Measurements from ENCODE around the gene CBR3.

The CBR3 gene

DNA sequence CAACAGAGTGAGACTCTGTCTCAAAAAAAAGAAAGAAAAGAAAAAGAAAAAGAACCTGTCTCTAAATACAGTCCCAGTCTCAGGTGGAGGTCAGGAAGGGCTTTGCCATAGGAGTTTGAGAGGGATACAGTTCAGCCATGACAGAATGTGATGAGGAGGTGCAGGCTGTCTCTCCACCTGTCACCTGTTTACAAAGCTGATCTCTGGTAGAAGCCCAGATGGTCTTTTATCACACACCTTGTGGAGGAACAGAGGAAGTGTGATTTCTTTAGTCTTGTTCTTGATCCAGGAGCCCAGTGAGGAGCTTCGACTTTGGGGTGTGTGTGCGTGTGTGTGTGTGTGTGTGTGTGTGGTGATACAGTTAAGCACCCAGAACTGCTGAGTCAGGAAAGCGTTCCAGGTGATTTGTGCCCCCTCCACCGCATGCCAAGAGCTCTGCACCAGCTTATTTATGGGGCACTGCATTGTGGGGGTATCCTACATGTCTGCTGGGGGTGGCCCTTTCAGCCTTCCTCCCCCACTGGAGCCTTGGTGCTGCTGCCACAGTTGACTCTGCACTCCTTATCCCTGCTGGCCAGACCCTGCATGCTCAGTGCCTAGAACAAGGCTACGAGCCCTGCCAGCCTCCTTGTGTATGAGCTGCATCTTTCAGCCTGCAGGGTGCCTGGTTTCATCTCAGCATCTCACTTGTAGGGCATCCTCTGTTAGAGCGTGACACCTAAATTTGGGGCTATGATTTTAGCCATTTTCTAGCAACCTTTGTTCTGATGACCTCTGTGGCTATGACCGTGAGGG, 41.1 kb downstream of the CBR3 start:
- FAIRE-seq (no peak), DNase-seq (ENCODE audit: insufficient read length, low spot score) (no peak)
- no peak for TF ChIP-seq PAX5 (IDR thresholded peaks at IDR 0.05; ENCODE audit: insufficient read depth, low read length, severe bottlenecking)
- TF ChIP-seq SPI1 (IDR thresholded peaks at IDR 0.05; ENCODE audit: low read depth, low read length) = no peak
- TF ChIP-seq POLR2AphosphoS5 (IDR thresholded peaks at IDR 0.05; ENCODE audit: low read depth, low read length) = no peak
- no peak for TF ChIP-seq TAF1 (IDR thresholded peaks at IDR 0.05; ENCODE audit: low read depth, low read length)
- TF ChIP-seq POU2F2 (IDR thresholded peaks at IDR 0.05; ENCODE audit: low read depth, low read length) = no peak
- no peak for TF ChIP-seq POLR2A (IDR thresholded peaks at IDR 0.05; ENCODE audit: low read depth, low read length)

DNA sequence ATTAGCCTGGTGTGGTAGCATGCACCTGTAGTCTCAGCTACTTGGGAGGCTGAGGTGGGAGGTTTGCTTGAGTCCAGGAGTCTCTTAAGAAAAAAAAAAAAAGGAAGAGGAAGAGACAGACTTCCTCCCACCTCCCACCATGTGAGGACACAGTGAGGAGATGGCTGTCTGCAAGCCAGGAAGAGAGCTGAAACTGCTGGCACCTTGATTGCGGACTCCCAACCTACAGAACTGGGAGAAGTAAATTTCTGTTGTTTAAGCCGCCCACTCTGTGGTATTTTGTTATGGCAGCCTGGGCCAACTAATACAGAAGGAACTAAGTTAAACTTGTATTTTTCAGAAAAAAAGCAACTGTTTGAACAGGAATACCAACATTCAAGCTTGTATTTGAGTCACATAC, 43.5 kb downstream of the CBR3 start:
- no peak for TF ChIP-seq POLR2AphosphoS5 (IDR thresholded peaks at IDR 0.05; ENCODE audit: low read depth, low read length)
- TF ChIP-seq POLR2A (IDR thresholded peaks at IDR 0.05; ENCODE audit: low read depth, low read length) = no peak
- TF ChIP-seq TAF1 (IDR thresholded peaks at IDR 0.05; ENCODE audit: low read depth, low read length) = no peak
- TF ChIP-seq POU2F2 (IDR thresholded peaks at IDR 0.05; ENCODE audit: low read depth, low read length) = no peak
- TF ChIP-seq PAX5 (IDR thresholded peaks at IDR 0.05; ENCODE audit: insufficient read depth, low read length, severe bottlenecking) = no peak
- DNase-seq (ENCODE audit: insufficient read length, low spot score) (no peak), FAIRE-seq (no peak)

DNA sequence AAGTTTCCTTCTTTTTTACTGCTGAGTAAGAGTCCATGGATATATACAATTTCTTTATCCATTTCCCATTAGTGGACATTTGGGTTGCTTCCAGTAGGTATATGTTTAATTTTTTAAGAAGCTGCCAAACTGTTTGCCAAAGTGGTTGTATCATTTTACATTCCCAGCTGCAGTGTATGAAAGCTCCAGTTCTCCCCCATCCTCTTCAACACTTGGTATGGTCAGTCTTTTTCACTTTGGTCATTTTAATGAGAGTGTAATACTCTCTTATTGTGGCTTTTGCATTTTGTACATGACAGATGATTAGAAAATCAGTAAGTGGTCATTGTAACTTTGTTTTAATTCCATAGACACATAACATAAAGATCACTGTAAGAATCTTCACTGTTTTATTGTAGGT, 44.3 kb downstream of the CBR3 start:
- no peak for FAIRE-seq
- TF ChIP-seq POLR2A (IDR thresholded peaks at IDR 0.05; ENCODE audit: low read depth, low read length) = no peak
- TF ChIP-seq PAX5 (IDR thresholded peaks at IDR 0.05; ENCODE audit: insufficient read depth, low read length, severe bottlenecking) = no peak
- DNase-seq (ENCODE audit: insufficient read length, low spot score) = no peak

DNA sequence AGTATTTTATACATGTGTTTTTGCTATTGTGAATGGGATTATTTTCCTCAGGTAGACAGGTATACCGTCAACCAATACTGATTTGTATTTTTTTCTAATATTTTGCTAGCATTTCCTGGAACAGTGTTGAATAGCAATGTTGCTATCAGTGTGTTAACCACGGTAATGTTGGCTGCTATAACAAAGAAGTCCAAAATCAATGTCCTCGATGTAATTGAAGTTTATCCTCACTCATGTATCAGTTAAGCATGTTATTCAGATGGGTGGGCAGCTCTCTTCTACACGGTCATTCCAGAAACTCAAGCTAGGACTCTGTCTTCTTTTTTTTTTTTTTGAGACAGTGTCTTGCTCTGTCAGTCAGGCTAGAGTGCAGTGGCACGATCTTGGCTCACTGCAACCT, 46.1 kb downstream of the CBR3 start:
- FAIRE-seq = no peak
- TF ChIP-seq TAF1 (IDR thresholded peaks at IDR 0.05; ENCODE audit: low read depth, low read length) (no peak), POLR2A (IDR thresholded peaks at IDR 0.05; ENCODE audit: low read depth, low read length) (no peak), SPI1 (IDR thresholded peaks at IDR 0.05; ENCODE audit: low read depth, low read length) (no peak), POU2F2 (IDR thresholded peaks at IDR 0.05; ENCODE audit: low read depth, low read length) (no peak), POLR2AphosphoS5 (IDR thresholded peaks at IDR 0.05; ENCODE audit: low read depth, low read length) (no peak), PAX5 (IDR thresholded peaks at IDR 0.05; ENCODE audit: insufficient read depth, low read length, severe bottlenecking) (no peak)
- DNase-seq (ENCODE audit: insufficient read length, low spot score) = no peak

DNA sequence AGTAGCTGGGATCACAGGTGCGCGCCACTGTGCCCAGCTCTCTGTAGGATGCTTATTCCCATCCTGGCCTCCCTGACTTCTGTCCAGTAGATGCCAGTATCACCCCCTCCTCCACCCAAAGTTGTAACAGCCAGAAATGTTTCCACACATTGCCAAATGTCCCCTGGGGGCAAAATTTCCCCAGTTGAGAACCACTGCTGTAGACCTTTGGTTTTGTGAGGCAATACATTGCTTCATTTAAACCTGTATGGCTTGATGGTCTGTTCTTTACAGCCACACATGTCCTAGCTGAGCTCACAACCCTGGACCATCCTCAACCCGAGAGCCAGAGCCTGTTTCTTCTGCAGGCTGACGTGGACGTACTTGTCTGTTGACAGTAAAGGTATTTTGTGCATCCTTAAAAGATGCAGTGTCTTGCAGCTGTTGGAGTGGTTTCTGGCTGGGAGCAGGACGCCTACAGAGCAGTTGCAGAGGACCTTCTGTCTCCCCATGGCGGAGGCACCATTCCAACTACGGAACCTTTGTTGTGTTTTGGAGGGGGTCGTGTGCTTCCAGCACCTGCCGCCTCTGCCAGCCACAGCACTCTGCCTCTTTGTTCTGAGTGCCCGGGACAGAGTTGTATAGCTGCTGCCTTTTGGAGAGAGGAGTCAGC, 48.4 kb downstream of the CBR3 start:
- DNase-seq (ENCODE audit: insufficient read length, low spot score) (no peak), FAIRE-seq (no peak)
- no peak for TF ChIP-seq POU2F2 (IDR thresholded peaks at IDR 0.05; ENCODE audit: low read depth, low read length)
- TF ChIP-seq PAX5 (IDR thresholded peaks at IDR 0.05; ENCODE audit: insufficient read depth, low read length, severe bottlenecking) = no peak
- no peak for TF ChIP-seq TAF1 (IDR thresholded peaks at IDR 0.05; ENCODE audit: low read depth, low read length)
- TF ChIP-seq POLR2AphosphoS5 (IDR thresholded peaks at IDR 0.05; ENCODE audit: low read depth, low read length) = no peak
- TF ChIP-seq SPI1 (IDR thresholded peaks at IDR 0.05; ENCODE audit: low read depth, low read length) = no peak
- no peak for TF ChIP-seq POLR2A (IDR thresholded peaks at IDR 0.05; ENCODE audit: low read depth, low read length)

DNA sequence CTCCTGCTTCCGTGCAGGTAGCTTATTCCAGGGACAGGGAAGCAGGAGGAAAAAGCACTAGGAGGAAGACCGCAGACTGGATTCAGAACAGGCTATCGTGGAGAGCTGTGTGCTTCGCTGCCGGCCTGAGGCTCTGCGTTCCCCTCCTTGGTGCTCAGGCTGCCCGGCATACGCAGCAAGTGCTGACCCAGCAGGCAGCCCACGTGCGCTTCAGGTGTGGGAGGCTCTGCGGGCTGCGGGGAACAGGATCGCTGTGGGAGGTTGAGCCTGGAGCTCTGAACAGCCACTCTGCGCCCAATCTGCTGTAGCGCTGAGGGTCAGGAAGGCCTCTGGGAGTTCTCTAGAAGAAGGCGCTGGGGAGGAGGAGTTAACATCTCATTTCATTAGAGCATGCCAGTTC, 49.7 kb downstream of the CBR3 start:
- FAIRE-seq (no peak), DNase-seq (ENCODE audit: insufficient read length, low spot score) (no peak)
- no peak for TF ChIP-seq SPI1 (IDR thresholded peaks at IDR 0.05; ENCODE audit: low read depth, low read length)
- no peak for TF ChIP-seq POU2F2 (IDR thresholded peaks at IDR 0.05; ENCODE audit: low read depth, low read length)
- no peak for TF ChIP-seq POLR2A (IDR thresholded peaks at IDR 0.05; ENCODE audit: low read depth, low read length)
- no peak for TF ChIP-seq POLR2AphosphoS5 (IDR thresholded peaks at IDR 0.05; ENCODE audit: low read depth, low read length)
- no peak for TF ChIP-seq TAF1 (IDR thresholded peaks at IDR 0.05; ENCODE audit: low read depth, low read length)
- no peak for TF ChIP-seq PAX5 (IDR thresholded peaks at IDR 0.05; ENCODE audit: insufficient read depth, low read length, severe bottlenecking)

DNA sequence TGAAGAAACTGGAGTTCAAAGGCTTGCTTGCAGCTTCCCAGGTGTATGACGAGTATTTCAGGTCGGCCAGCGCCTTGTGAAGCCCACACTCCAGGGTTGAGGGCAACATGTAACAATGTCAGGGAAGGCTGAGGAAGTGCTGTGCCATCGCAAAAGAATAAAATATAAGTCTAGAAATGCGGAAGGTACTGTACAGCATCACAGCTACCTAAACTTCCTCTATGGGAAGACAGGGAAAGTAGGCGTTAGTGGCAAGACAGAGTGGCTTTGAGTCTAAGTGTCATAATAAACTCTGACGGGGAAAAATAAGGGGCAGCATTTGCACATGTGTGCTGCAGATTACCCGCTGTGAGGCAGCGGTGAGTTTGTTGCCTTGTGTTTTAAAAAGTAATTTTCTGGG, 50.6 kb downstream of the CBR3 start:
- DNase-seq (ENCODE audit: insufficient read length, low spot score) = no peak
- FAIRE-seq = no peak
- no peak for TF ChIP-seq TAF1 (IDR thresholded peaks at IDR 0.05; ENCODE audit: low read depth, low read length)
- TF ChIP-seq POU2F2 (IDR thresholded peaks at IDR 0.05; ENCODE audit: low read depth, low read length) = no peak
- TF ChIP-seq SPI1 (IDR thresholded peaks at IDR 0.05; ENCODE audit: low read depth, low read length) = no peak
- no peak for TF ChIP-seq POLR2A (IDR thresholded peaks at IDR 0.05; ENCODE audit: low read depth, low read length)
- no peak for TF ChIP-seq PAX5 (IDR thresholded peaks at IDR 0.05; ENCODE audit: insufficient read depth, low read length, severe bottlenecking)
- no peak for TF ChIP-seq POLR2AphosphoS5 (IDR thresholded peaks at IDR 0.05; ENCODE audit: low read depth, low read length)

DNA sequence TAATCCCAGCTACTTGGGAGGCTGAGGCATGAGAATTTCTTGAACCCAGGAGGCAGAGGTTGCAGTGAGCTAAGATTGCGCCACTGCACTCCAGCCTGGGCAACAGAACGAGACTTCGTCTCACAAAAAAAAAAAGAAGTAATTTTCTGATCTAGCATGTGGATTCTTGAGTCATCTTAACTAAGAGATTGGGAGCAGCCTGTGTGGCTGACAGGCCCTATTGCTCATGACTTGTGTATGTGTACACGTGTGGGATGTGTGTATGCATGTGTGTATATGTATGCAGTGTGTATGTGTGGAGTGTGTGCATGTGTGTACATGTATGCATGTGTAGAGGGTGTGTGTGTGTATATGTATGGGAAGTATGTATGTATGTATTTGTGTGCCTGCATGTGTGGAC, 51.2 kb downstream of the CBR3 start:
- DNase-seq (ENCODE audit: insufficient read length, low spot score) (no peak), FAIRE-seq (peak; percentile 20)
- no peak for TF ChIP-seq POLR2AphosphoS5 (IDR thresholded peaks at IDR 0.05; ENCODE audit: low read depth, low read length)
- TF ChIP-seq SPI1 (IDR thresholded peaks at IDR 0.05; ENCODE audit: low read depth, low read length) = no peak
- no peak for TF ChIP-seq POLR2A (IDR thresholded peaks at IDR 0.05; ENCODE audit: low read depth, low read length)
- no peak for TF ChIP-seq PAX5 (IDR thresholded peaks at IDR 0.05; ENCODE audit: insufficient read depth, low read length, severe bottlenecking)
- TF ChIP-seq POU2F2 (IDR thresholded peaks at IDR 0.05; ENCODE audit: low read depth, low read length) = no peak
- TF ChIP-seq TAF1 (IDR thresholded peaks at IDR 0.05; ENCODE audit: low read depth, low read length) = no peak

DNA sequence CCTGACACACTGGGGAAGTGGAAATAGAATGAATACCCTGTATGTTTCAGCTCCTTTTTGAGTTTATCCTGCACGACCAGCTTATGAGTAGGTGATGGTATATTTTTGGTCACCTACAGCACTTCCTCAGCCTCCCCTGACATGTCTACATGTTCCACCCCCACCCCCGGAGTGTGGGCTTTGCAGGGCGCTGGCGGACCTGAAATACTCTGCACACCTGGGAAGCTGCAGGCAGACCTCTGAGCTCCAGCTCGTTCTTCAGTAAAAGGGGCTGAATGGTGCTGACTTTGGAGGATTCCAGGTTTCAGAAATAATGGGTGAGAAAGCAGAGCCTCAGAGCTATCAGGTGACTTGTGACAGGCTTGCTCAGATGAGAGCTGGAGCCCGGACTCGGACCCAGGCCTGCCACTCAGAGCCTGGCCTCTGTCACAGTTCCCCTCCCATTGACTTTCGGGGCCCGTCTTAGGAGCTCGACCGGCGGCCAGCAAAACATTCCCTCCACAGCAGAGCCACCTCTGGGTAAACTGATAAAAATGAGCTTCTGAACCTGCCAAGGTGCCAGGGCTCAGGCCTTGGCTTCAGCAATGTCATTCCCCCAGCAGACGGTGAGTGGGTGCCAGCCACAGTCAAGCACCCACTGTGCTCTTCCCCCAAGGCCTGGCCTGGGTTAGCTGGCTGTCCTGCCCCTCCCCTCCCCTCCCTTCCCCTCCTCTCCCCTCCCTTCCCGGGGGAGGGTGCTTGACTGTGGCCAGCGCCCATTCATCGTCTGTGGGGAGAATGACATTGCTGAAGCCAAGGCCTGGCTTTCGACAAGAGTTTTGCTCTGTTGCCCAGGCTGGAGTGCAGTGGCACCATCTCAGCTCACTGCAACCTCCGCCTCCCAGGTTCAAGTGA, 51.9 kb downstream of the CBR3 start:
- TF ChIP-seq TAF1 (IDR thresholded peaks at IDR 0.05; ENCODE audit: low read depth, low read length) (no peak), SPI1 (IDR thresholded peaks at IDR 0.05; ENCODE audit: low read depth, low read length) (no peak), POU2F2 (IDR thresholded peaks at IDR 0.05; ENCODE audit: low read depth, low read length) (no peak), POLR2AphosphoS5 (IDR thresholded peaks at IDR 0.05; ENCODE audit: low read depth, low read length) (no peak), PAX5 (IDR thresholded peaks at IDR 0.05; ENCODE audit: insufficient read depth, low read length, severe bottlenecking) (no peak), POLR2A (IDR thresholded peaks at IDR 0.05; ENCODE audit: low read depth, low read length) (no peak)
- DNase-seq (ENCODE audit: insufficient read length, low spot score) (no peak), FAIRE-seq (no peak)

All from GM12891 (cell line).